HG03097 (cell line): ENCODE results near the gene FLYWCH1.

Experiments
- ATAC-seq: cut with Tn5 transposase; IDR thresholded peaks from one replicate; pipeline ENCODE4 v1.9.1; 2021; ENCODE audit not compliant: unreplicated experiment, low FRiP score

Gene FLYWCH1

GRCh38 chr16:2966808-2967191 is 55.1 kb downstream of the FLYWCH1 start:
- ATAC-seq: no peak

DNA sequence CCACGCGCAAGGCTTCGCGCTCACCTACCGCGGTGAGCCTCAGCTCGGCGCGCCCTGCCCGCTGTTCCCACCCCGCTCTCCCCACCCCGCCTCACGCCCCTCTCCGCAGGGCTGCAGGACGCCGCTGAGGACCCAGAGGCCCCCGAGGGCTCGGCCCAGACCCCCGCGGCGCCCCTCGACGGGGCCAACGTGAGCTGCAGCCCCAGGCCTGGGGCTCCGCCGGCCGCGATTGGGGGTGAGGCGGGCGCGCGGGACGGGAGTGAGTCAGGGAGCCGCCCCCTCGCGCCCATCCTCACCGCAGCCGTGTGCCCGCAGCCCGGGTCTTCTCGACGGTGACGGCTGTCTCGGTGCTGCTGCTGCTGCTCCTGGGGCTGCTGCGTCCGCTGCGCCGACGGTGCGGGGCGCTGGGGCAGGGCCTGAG is 55.5 kb downstream of the FLYWCH1 start:
- no peak for ATAC-seq

DNA sequence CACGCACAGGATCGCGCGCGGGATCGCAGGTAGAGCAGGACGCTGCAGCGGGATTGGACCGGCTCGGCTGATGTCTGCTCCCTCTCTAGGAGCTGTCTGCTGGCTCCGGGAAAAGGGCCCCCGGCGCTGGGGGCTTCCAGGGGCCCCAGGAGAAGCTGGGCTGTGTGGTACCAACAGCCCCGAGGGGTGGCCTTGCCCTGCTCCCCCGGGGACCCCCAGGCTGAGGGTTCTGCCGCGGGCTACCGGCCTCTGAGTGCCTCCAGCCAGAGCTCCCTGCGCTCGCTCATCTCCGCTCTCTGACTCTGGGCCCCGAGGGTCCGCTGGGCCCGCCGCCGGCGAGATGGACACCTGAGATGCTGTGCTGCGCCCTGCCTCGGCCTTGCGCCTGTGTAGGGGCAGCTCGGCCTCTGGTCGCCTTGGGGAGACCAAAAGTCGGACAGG is 56.0 kb downstream of the FLYWCH1 start:
- ATAC-seq: no peak

DNA sequence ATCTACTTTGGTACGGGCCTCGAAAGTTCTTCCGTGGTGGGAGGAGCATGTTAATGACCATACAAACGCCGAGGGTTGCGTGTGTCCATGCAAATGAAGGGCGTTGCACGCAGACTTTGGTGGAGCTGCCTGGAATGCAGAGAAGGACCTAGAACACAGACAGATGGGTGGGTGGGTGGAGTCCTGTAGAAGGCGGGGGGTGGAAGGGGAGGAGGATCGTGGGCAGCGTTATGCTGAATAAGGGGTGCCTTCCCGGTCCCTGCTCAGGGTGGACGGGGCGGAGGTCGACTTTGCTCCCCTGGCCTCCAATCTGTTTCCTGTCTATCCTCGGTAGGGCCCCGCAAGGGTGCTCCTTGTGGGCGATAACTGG is 56.6 kb downstream of the FLYWCH1 start:
- no peak for ATAC-seq

GRCh38 chr16:2968738-2969544 is 57.2 kb downstream of the FLYWCH1 start, which contains the start of gene PAQR4:
TSS of gene PAQR4 (plus strand) at chr16:2969348. CDS start at chr16:2969675, 327 bp downstream.
- peak; percentile 62 for ATAC-seq

- ATAC-seq: no peak
These were observed 58.1 kb downstream of the FLYWCH1 start for GRCh38 chr16:2969545-2970521.

DNA sequence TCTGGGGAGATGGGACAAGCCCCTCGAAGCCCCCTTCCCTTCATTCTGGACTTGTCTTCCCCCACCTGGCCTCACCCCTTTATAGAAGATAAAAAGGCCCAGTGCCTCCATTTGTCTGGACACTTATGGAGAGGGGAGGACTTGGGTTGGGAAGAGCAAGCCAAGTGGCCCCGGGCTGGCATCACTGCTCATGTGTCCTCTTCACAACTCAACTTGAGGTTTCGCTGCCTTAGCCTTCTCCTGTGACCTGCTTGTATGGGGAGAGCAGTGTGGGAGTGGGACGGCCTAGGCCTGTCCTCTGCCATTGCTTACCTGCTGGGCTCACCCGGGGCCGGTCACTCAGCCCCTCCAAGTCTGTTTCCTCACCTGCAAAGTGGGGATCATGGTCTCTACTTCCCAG is 58.8 kb downstream of the FLYWCH1 start:
- ATAC-seq: no peak

DNA sequence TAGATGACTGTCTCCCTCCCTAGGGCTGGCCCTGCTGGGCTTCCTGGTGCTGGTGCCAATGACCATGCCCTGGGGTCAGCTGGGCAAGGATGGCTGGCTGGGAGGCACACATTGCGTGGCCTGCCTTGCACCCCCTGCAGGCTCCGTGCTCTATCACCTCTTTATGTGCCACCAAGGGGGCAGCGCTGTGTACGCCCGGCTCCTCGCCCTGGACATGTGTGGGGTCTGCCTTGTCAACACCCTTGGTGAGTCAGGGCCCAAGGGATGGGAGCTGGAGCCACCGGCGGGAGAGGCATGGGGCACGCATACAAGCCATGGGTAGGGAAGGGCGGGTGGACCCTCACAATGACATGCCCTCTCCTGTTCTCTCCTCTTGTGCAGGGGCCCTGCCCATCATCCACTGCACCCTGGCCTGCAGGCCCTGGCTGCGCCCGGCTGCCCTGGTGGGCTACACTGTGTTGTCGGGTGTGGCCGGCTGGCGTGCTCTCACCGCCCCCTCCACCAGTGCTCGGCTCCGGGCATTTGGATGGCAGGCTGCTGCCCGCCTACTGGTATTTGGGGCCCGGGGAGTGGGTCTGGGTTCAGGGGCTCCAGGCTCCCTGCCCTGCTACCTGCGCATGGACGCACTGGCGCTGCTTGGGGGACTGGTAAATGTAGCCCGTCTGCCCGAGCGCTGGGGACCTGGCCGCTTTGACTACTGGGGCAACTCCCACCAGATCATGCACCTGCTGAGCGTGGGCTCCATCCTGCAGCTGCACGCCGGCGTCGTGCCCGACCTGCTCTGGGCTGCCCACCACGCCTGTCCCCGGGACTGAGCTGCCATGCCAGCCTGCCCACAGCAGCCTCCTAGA is 59.6 kb downstream of the FLYWCH1 start:
- ATAC-seq: no peak

DNA sequence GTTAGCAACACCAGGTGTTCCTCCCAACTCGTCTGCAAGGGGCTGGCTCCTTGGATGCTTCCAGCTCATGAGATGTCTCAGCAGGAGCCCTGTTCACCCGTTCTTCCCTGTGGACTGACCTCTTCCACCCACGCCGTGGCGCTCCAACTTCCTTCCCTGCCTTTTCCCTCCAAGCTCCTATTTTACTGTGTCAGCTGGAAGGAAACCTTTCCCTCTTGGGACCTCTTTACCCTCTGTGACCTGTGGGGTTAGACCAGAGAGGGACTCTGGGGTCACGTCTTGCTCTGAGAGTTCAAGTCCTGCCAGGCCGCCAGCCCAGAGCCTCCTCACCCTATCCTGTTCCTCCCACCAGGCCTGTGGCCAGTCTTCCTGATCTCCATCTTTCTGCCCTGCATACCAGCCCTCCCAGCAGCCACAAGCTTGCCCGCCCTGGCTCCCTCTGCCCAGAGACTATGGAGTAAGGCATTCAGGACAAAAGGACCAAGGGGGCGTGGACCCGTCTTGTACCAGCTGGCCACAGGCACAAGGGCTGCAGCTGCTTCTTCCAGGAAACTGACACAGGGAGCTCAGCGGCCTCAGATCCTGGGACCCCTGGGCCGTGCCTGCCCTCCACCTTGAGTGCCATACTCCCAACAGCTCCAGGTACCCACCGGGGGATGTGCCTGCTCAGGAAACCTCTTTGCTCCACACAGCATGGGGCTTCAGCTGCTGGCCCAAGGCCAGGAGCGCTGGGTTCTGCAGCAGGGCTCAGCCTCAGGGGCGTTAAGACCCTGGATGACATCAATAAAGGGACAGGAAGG is 60.5 kb downstream of the FLYWCH1 start:
- ATAC-seq: no peak

GRCh38 chr16:2973093-2973492 is 61.4 kb downstream of the FLYWCH1 start:
- no peak for ATAC-seq

DNA sequence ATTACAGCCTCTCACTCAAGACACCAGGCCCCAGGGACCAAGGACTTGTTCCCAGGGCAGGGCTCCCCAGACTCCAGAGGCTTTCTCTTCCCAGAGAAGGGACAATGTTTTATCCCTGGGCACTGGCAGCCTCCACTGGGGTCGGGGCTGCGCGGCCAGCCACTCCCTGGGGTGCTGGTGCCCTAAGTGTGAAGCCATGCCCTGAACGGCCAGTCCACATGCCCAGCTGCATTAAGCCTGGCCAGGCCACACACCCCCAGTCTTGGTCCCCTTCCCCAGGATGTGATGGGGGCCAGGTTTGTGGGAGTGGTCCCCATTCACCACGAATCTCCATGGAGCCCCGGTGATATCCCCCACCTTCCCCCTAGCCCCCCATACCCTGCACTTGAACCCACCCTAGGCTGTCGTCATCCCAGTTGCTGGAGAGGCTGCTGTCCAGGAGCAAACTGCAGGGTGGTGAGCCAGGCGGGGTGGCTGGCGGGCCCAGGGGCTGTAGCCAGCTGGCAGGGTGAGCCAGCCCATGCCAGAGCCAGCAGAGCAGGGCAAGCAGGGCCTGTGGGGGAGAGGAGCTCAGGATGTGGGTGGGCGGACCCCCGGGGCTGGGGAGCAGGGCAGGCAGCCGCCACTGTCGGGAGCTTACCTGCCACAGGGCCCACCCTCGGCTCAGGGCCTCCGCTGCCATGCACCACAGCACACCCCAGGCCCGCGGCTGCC is 62.0 kb downstream of the FLYWCH1 start:
- no peak for ATAC-seq

- no peak for ATAC-seq
These were observed 62.8 kb downstream of the FLYWCH1 start for GRCh38 chr16:2974319-2975056.

- no peak for ATAC-seq
These were observed 63.5 kb downstream of the FLYWCH1 start for GRCh38 chr16:2975161-2975795.

DNA sequence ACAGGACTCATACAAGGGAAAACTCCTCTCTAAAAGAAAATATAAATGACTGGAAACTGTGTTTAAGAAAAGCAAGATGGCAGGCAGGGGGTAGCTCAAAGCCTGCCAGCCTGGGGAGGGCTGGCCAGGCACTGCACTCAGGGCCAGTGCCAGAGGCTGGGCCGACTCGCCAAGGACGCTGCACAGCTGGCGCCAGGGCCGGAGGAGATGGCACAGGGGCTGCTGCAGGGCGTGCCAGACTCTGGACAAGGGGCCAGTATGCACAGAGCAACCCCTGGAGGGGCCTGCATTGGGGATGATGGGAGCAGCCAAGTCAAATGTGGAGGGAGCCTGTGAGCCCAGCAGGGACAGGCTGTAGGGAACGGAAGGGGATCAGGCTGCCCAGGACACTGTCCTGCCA is 64.5 kb downstream of the FLYWCH1 start:
- ATAC-seq: no peak

DNA sequence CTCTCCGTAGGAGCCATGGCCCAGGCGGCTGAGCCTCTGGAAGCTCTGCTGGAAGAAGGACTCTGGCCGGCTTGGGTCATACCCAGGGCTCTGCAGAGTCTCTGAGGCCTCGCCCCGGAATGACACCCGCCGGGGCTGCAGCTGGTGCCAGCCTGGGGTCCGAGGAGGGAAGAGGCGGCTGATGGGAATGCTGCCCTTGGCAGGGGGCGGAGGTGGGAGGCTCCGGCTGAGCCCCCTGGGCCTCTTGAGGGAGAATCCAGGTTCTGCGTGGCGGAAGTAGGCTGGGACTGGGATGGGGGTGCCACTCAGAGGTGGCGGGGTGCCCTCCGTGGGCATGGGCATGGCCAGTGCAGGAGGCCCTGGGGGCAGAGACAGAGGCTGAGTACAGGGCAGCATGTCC is 64.9 kb downstream of the FLYWCH1 start:
- no peak for ATAC-seq

DNA sequence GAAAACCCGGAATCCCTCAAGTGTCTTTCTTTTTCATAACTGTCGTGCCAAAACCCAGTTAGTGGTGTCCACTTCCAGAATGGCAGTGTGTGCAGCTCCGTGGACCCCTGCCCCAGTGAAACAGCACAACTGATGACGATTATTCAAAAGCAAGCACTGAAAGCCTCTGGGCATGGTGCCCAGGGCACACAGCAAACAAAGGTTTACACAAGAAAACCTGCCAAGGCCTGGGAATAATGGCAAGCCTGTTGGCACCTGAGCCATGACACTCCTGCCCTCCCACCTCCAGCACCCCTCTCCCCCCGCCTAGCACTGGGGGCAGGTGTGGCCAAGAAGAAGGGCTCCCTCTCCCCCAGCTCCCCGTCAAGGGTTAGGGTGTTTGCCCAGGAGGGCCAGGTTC is 65.7 kb downstream of the FLYWCH1 start:
- no peak for ATAC-seq

DNA sequence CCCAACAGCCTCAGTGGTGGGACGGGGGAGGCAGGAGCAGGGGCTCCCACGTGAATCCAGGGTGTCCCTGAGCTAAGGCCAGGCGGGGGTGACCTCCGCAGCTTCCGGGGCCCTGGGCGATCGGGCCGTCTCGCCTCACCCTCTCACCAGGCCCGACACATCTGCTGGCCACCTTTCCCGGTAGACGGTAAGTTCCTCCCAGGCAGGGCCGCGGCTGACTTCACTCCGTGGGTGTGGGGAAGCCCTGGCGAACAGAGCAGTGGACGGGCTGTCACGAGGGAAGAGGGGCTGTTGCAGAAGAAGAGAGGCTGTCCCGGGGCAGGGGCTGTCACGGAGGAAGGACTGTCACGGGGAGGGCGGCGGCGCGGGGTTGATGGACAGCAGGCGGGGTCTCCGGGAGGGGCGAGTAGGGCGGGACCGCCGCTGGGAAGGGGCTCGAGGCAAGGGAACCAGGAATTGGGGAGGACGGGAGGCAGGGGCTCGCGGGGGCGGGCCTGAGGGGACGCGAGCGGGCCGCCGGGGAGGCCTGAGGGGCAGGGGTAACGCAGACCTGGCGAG is 68.0 kb downstream of the FLYWCH1 start:
- ATAC-seq: peak; percentile 4
